HEK293 (cell line): ENCODE measurements around the gene FKBP5.

Source experiments
- CTCF ChIA-PET: fragments of 350-600 bp; formaldehyde crosslinking; extraction: SDS; loops from one replicate; lab custom pipeline; 2021; ENCODE audit warnings: antibody characterized with exemption; lab: Yijun Ruan, JAX
- POLR2A ChIA-PET: fragments of 300-600 bp; formaldehyde crosslinking; extraction: SDS; loops from one replicate; lab custom pipeline; 2020; ENCODE audit warnings: antibody characterized with exemption, inconsistent platforms; lab: Yijun Ruan, JAX
- H3K27ac ChIP-seq: fragments of 200-500 bp; sonication (Bioruptor generic); 2 replicates; pipeline ENCODE4 v1.5.1; 2014; ENCODE audit warnings: low read depth, low read length, control low read depth, inconsistent platforms; ENCODE audit errors: extremely low read depth
- H3K36me3 ChIP-seq, 2 experiments: fragments of 200-500 bp in 1 of 2; sonication (Bioruptor generic) in 1 of 2; 1 replicate in 1 of 2; 2 replicates in 1 of 2; pipeline ENCODE4 v1.5.1; 2014 to 2017; ENCODE audit warnings: inconsistent platforms in 2 of 2, low read length in 2 of 2; ENCODE audit not compliant: control insufficient read depth in 2 of 2, insufficient read depth in 1 of 2
- H3K4me1 ChIP-seq: fragments of 200-500 bp; sonication (Bioruptor generic); 2 replicates; pipeline ENCODE4 v1.5.1; 2014; ENCODE audit warnings: mild to moderate bottlenecking, low read length, inconsistent platforms; ENCODE audit not compliant: control insufficient read depth, insufficient read depth
- H3K4me3 ChIP-seq: 2 replicates; pipeline ENCODE4 v1.5.1; 2011; ENCODE audit warnings: low read depth, mild to moderate bottlenecking, control low read depth, low read length, moderate library complexity
- H3K9me3 ChIP-seq: fragments of 200-500 bp; sonication (Bioruptor generic); 2 replicates; pipeline ENCODE4 v1.5.1; 2014; ENCODE audit warnings: low read depth, low read length, inconsistent platforms; ENCODE audit not compliant: control insufficient read depth, insufficient read depth
- KLF7 ChIP-seq: fragments of 450-650 bp; formaldehyde crosslinking; IDR thresholded peaks from 2 replicates; pipeline ENCODE4 v1.5.1; 2016; ENCODE audit warnings: missing biosample characterization, missing genetic modification characterization, borderline replicate concordance
- KLF8 ChIP-seq: fragments of 450-650 bp; formaldehyde crosslinking; IDR thresholded peaks from 2 replicates; pipeline ENCODE4 v1.5.1; 2016; ENCODE audit warnings: missing biosample characterization, missing genetic modification characterization
- PRDM1 ChIP-seq: fragments of 450-650 bp; formaldehyde crosslinking; IDR thresholded peaks from 2 replicates; pipeline ENCODE4; 2016; ENCODE audit warnings: missing biosample characterization, missing genetic modification characterization
- PRDM6 ChIP-seq: fragments of 450-650 bp; formaldehyde crosslinking; IDR thresholded peaks from 2 replicates; pipeline ENCODE4 v1.5.1; 2017; ENCODE audit warnings: missing biosample characterization, missing genetic modification characterization
- RBAK ChIP-seq: fragments of 450-650 bp; formaldehyde crosslinking; IDR thresholded peaks from 2 replicates; pipeline ENCODE4 v1.5.1; 2016; ENCODE audit warnings: missing biosample characterization, missing genetic modification characterization
- SP7 ChIP-seq: fragments of 450-650 bp; formaldehyde crosslinking; IDR thresholded peaks from 2 replicates; pipeline ENCODE4 v1.5.1; 2016; ENCODE audit warnings: missing biosample characterization, missing genetic modification characterization
- TRIM28 ChIP-seq: IDR thresholded peaks from 2 replicates; pipeline ENCODE4 v1.6.1; 2011; ENCODE audit warnings: low read length, control low read depth, borderline replicate concordance
- ZBTB26 ChIP-seq: fragments of 450-650 bp; formaldehyde crosslinking; optimal IDR thresholded peaks from 2 replicates; pipeline ENCODE3; 2016; ENCODE audit warnings: missing biosample characterization, mild to moderate bottlenecking, missing genetic modification characterization
- ZBTB48 ChIP-seq: fragments of 450-650 bp; formaldehyde crosslinking; IDR thresholded peaks from 2 replicates; pipeline ENCODE4 v1.5.1; 2016; ENCODE audit warnings: missing biosample characterization, missing genetic modification characterization
- ZBTB6 ChIP-seq: fragments of 450-650 bp; formaldehyde crosslinking; IDR thresholded peaks from 2 replicates; pipeline ENCODE4 v1.5.1; 2017; ENCODE audit warnings: missing biosample characterization, missing genetic modification characterization
- ZBTB8A ChIP-seq: fragments of 450-650 bp; formaldehyde crosslinking; IDR thresholded peaks from 2 replicates; pipeline ENCODE4 v1.5.1; 2016; ENCODE audit warnings: missing biosample characterization, missing genetic modification characterization
- ZNF138 ChIP-seq: fragments of 450-650 bp; formaldehyde crosslinking; IDR thresholded peaks from 2 replicates; pipeline ENCODE4 v1.5.1; 2016; ENCODE audit warnings: missing biosample characterization, missing genetic modification characterization, borderline replicate concordance
- ZNF157 ChIP-seq: fragments of 450-650 bp; formaldehyde crosslinking; IDR thresholded peaks from 2 replicates; pipeline ENCODE4 v1.5.1; 2016; ENCODE audit warnings: missing biosample characterization, missing genetic modification characterization
- ZNF174 ChIP-seq: fragments of 450-650 bp; formaldehyde crosslinking; IDR thresholded peaks from 2 replicates; pipeline ENCODE4 v1.5.0; 2017; ENCODE audit warnings: missing biosample characterization, mild to moderate bottlenecking, missing genetic modification characterization
- ZNF18 ChIP-seq: fragments of 450-650 bp; formaldehyde crosslinking; IDR thresholded peaks from 2 replicates; pipeline ENCODE4 v1.5.1; 2016; ENCODE audit warnings: missing biosample characterization, missing genetic modification characterization
- ZNF274 ChIP-seq, 2 experiments: fragments of 200-500 bp in 1 of 2; fragments of 450-650 bp in 1 of 2; sonication (Bioruptor generic) in 1 of 2; formaldehyde crosslinking in 1 of 2; IDR thresholded peaks; 2 replicates each; pipeline versions ENCODE4 v1.5.1 to v1.6.1; 2014 to 2016; ENCODE audit warnings: borderline replicate concordance in 1 of 2, inconsistent platforms in 1 of 2, low read length in 1 of 2, missing biosample characterization in 1 of 2, missing genetic modification characterization in 1 of 2
- ZNF324 ChIP-seq: fragments of 450-650 bp; formaldehyde crosslinking; IDR thresholded peaks from 2 replicates; pipeline ENCODE4 v1.5.1; 2016; ENCODE audit warnings: missing biosample characterization, missing genetic modification characterization
- ZNF354C ChIP-seq: fragments of 450-650 bp; formaldehyde crosslinking; IDR thresholded peaks from 2 replicates; pipeline ENCODE4 v1.5.1; 2016; ENCODE audit warnings: missing biosample characterization, missing genetic modification characterization, low read depth, borderline replicate concordance
- ZNF391 ChIP-seq: fragments of 450-650 bp; formaldehyde crosslinking; IDR thresholded peaks from 2 replicates; pipeline ENCODE4 v1.5.1; 2016; ENCODE audit warnings: low read depth, missing biosample characterization, missing genetic modification characterization, borderline replicate concordance
- ZNF488 ChIP-seq: fragments of 450-650 bp; formaldehyde crosslinking; IDR thresholded peaks from 2 replicates; pipeline ENCODE4 v1.5.1; 2016; ENCODE audit warnings: missing biosample characterization, missing genetic modification characterization
- ZNF560 ChIP-seq: fragments of 450-650 bp; formaldehyde crosslinking; IDR thresholded peaks from 2 replicates; pipeline ENCODE4 v1.5.1; 2017; ENCODE audit warnings: missing biosample characterization, missing genetic modification characterization, borderline replicate concordance
- ZNF596 ChIP-seq: fragments of 450-650 bp; IDR thresholded peaks from 2 replicates; pipeline ENCODE4 v1.5.0; 2018; ENCODE audit warnings: missing biosample characterization, mild to moderate bottlenecking, missing genetic modification characterization, moderate library complexity
- ZNF600 ChIP-seq: fragments of 450-650 bp; formaldehyde crosslinking; IDR thresholded peaks from 2 replicates; pipeline ENCODE4 v1.5.1; 2016; ENCODE audit warnings: missing biosample characterization, missing genetic modification characterization
- ZNF654 ChIP-seq: fragments of 450-650 bp; formaldehyde crosslinking; IDR thresholded peaks from 2 replicates; pipeline ENCODE4 v1.5.1; 2016; ENCODE audit warnings: low read depth, missing biosample characterization, missing genetic modification characterization
- ZNF707 ChIP-seq: fragments of 450-650 bp; formaldehyde crosslinking; IDR thresholded peaks from 2 replicates; pipeline ENCODE4 v1.5.1; 2016; ENCODE audit warnings: missing biosample characterization, missing genetic modification characterization
- ZNF785 ChIP-seq: fragments of 450-650 bp; formaldehyde crosslinking; IDR thresholded peaks from 2 replicates; pipeline ENCODE4 v1.5.1; 2016; ENCODE audit warnings: missing biosample characterization, missing genetic modification characterization
- ZNF791 ChIP-seq: fragments of 450-650 bp; formaldehyde crosslinking; IDR thresholded peaks from 2 replicates; pipeline ENCODE4 v1.5.1; 2016; ENCODE audit warnings: missing biosample characterization, missing genetic modification characterization
- ZNF830 ChIP-seq: fragments of 450-650 bp; IDR thresholded peaks from 2 replicates; pipeline ENCODE4 v1.5.0; 2018; ENCODE audit warnings: missing biosample characterization, missing genetic modification characterization, low read depth, mild to moderate bottlenecking, moderate library complexity
- ZSCAN5A ChIP-seq: fragments of 450-650 bp; formaldehyde crosslinking; IDR thresholded peaks from 2 replicates; pipeline ENCODE4 v1.5.1; 2016; ENCODE audit warnings: missing biosample characterization, missing genetic modification characterization

Gene FKBP5

GRCh38 chr6:35602133-35602946 lies 86.4 kb downstream of the FKBP5 start:
- H3K27ac ChIP-seq, result no peak overlapping the region; the same call in 1 of the 2 replicates
- ChIA-PET POLR2A (interaction anchor here (1.2 to 1.9 kb wide), 2 partner anchors 17 to 425 kb away, joined by 4 to 6 read pairs; partner anchors contain the start of gene MAPK14), CTCF (interaction anchor here (0.6 to 6.4 kb wide), 8 partner anchors 11 to 134 kb away, joined by 3 to 36 read pairs (median 4); partner anchors contain the start of gene ARMC12)
- no peaks in the 10 kb centered on the region; a peak in 1 of 3 replicates for H3K36me3 ChIP-seq
- no peaks in the 10 kb centered on the region for H3K9me3 ChIP-seq
- peaks cover 27% of the 10 kb centered on the region for H3K4me1 ChIP-seq
- no peak overlapping the region for H3K4me3 ChIP-seq
- TF ChIP-seq ZNF654 (tag by site-specific recombination) (no peak), ZBTB6 (no peak), ZNF174 (tag by site-specific recombination) (no peak), ZNF560 (no peak), ZNF600 (no peak), ZNF324 (tag by site-specific recombination) (no peak), KLF8 (tag by site-specific recombination) (no peak), ZNF391 (tag by site-specific recombination) (peak; percentile 12; the same call in 1 of the 2 replicates), ZBTB48 (tag by site-specific recombination) (no peak), ZNF274 (IDR thresholded peaks at IDR 0.05; ENCODE audit: low read length) (no peak), ZNF274 (tag by site-specific recombination; IDR thresholded peaks at IDR 0.05; ENCODE audit: borderline replicate concordance) (no peak), PRDM6 (tag by site-specific recombination) (peak; percentile 29), ZBTB8A (tag by site-specific recombination) (no peak), ZNF18 (no peak), ZNF488 (no peak), RBAK (tag by site-specific recombination) (no peak), ZNF596 (tag by site-specific recombination) (no peak), SP7 (tag by site-specific recombination) (peak; percentile 73), ZNF830 (tag by site-specific recombination) (no peak), ZSCAN5A (no peak), ZNF354C (tag by site-specific recombination) (no peak), ZBTB26 (tag by site-specific recombination) (no peak), ZNF707 (peak; percentile 75; the same call in 1 of the 2 replicates), ZNF138 (tag by site-specific recombination) (no peak), KLF7 (tag by site-specific recombination) (no peak), ZNF785 (tag by site-specific recombination) (no peak), TRIM28 (0 out of 2 replicates have a peak, but pooled peaks have one; percentile 2), ZNF791 (tag by site-specific recombination) (no peak), ZNF157 (tag by site-specific recombination) (no peak), PRDM1 (tag by site-specific recombination) (peak; percentile 45; the same call in 1 of the 2 replicates)
